ENCODE measurements around the gene COX4I2. TPM values are rescaled to one million over a fixed set of nuclear protein-coding genes. Genes with fewer than 3 reads are reported as not detected.
A peak's percentile ranks its signal among the peaks of the same experiment; 100 is the strongest.

Gene COX4I2
- total RNA-seq, 2 experiments from 2014 or later: not detected

DNA sequence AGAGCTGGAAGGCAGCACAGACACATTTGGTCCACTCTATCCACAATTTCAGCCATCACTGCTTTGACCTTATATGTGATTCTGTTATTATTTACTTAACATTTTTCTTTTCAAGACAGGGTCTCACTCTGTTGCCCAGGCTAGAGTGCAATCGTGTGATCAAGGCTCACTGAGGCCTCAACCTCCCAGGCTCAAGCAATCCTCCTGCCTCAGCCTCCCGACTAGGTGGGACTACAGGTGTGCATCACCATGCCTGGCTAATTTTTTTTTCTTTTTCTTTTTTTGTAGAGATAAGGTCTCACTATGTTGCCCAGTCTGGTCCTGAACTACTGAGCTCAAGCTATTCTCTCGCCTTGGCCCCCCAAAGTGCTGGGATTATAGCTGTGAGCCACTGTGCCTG lies 44.6 kb downstream of the COX4I2 start:
- ChIA-PET POLR2A (interaction anchor here (1.9 to 6.7 kb wide), 2 partner anchors 7 to 17 kb away, joined by 9 to 67 read pairs; no protein-coding TSS in a partner anchor), CTCF (interaction anchor here (1.0 to 4.0 kb wide), 4 partner anchors 7 to 41 kb away, joined by 3 to 20 read pairs (median 8); no protein-coding TSS in a partner anchor)
- Mint-ChIP-seq H3K27ac (no peak overlapping the region), H3K4me3 (no peak overlapping the region), H3K36me3 (ENCODE audit: low read depth) (peaks cover 76% of the 10 kb centered on the region), H3K9me3 (no peaks in the 10 kb centered on the region), H3K27me3 (no peaks in the 10 kb centered on the region), H3K4me1 (peaks cover 94% of the 10 kb centered on the region)
- DNase-seq: no peak

DNA sequence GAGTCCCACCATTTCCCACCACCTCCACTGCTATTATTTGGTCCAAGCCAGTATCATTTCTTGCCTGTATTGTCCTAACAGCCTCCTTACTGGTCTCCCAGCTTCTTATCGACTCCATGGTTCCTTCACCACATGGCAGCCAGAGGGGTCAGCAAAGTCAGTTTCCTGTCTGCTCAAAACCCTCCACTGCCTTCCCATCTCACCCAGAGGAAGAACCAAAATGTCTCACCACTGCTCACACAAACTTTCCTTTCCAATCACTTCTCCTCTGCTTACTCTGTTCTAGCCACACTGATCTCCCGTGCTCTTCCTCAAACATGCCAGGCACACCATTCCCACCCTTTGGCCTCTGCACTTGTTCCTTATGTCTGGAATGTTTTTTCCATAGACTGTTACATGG lies 45.2 kb downstream of the COX4I2 start:
- no peaks in the 10 kb centered on the region for H3K27me3 Mint-ChIP-seq
- no peaks in the 10 kb centered on the region for H3K9me3 Mint-ChIP-seq
- H3K4me3 Mint-ChIP-seq: no peak overlapping the region
- ChIA-PET CTCF (interaction anchor here (1.0 to 4.0 kb wide), 5 partner anchors 8 to 41 kb away, joined by 3 to 24 read pairs (median 8); no protein-coding TSS in a partner anchor), POLR2A (interaction anchor here (1.9 to 6.7 kb wide), 2 partner anchors 8 to 17 kb away, joined by 9 to 67 read pairs; no protein-coding TSS in a partner anchor)
- H3K36me3 Mint-ChIP-seq (ENCODE audit: low read depth): peaks cover 75% of the 10 kb centered on the region
- no peak for DNase-seq
- H3K27ac Mint-ChIP-seq: peak overlapping the region; percentile 21
- peaks cover 92% of the 10 kb centered on the region for H3K4me1 Mint-ChIP-seq

DNA sequence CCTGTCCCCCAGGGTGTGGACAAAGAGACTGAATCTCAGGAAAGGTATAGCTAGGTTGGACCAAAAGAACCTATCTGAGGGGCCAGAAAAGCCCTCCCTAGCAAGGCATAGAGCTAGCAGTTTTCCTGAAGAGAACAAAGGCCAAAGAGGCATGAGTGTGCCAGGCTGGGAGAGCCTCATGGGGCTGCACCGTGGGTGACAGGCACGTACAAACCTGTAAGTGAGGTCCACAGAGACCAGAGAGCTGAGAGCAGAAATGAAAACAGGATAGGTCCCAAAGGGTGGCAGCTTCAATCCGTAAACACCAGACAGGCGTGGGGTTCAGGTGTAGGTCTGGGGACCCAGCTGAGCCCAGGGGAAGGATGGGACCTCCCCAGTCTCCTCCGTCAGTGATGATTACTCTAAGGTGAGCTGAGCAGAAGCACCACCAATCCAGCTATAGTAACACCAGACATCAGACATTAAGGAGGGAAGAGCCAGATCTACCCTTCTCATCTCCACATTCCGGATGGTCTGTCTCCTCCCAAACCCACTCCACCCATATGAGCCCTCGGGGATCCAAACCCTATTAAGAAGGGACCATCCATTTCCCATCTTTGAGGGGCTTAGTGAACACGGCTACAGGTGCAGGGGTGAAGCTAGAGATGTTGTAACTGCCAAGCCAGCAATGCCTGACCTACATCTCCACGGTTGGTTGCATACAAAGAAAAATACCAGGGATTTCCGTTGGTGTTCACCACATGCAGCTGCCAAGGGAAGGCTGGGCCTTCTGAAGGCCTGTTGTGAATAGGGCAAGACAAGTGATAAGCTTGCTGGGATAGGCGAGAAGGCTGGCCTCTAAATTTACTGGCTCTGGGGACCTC lies 46.7 kb downstream of the COX4I2 start:
- Mint-ChIP-seq H3K36me3 (ENCODE audit: low read depth) (peaks cover 70% of the 10 kb centered on the region), H3K4me1 (peaks cover 85% of the 10 kb centered on the region), H3K27me3 (no peaks in the 10 kb centered on the region), H3K9me3 (no peaks in the 10 kb centered on the region), H3K27ac (peak overlapping the region; percentile 69), H3K4me3 (no peak overlapping the region)
- ChIA-PET CTCF (interaction anchor here (0.7 to 4.0 kb wide), 7 partner anchors 9 to 40 kb away, joined by 3 to 24 read pairs (median 4); partner anchors contain the start of gene BCL2L1), POLR2A (interaction anchor here (1.0 to 6.7 kb wide), 9 partner anchors 9 to 54 kb away, joined by 3 to 67 read pairs (median 10); partner anchors contain the start of genes BCL2L1 and TPX2)
- DNase-seq: peak; percentile 45

DNA sequence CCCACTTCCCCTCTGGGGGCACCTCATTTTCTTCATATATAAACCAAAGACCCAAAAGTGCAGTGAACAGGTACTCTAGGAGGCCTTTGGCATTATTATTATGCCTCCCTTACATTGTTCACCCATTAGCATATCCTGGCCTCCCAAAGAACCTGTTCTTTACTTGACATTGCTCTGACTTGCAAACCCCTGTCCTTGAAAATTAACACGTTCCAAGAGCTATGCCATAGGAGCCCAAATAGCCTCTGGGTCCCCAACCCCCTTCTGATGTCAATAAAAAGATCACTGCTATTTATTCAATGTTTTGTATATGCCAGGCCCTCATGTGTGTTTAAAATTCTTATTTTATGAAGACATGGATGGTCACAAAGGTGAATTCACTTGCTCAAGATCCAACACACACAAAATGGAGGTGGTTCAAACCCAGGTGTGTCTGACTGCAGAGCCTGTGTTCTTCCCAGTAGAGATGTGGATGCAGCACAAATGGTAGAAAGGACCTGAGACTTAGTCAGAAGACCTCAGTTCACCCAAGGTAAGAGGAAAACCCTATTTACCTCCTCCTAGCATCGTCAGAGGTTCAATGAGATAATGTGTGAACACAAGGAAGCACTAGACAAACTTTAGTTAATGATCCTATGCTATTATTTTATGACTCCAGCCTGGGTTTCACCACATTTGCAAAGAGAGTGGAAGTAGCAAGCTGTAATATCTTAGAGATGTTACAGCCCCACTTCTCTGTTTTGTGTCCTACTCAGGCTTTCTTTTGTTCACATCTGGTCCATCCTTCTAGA lies 48.3 kb downstream of the COX4I2 start:
- ChIA-PET POLR2A (interaction anchor here (1.8 to 6.7 kb wide), 6 partner anchors 10 to 37 kb away, joined by 8 to 67 read pairs (median 16); partner anchors contain the start of gene BCL2L1), CTCF (interaction anchor here (1.0 to 4.0 kb wide), 4 partner anchors 11 to 38 kb away, joined by 4 to 24 read pairs (median 20); no protein-coding TSS in a partner anchor)
- H3K36me3 Mint-ChIP-seq (ENCODE audit: low read depth): peaks cover 70% of the 10 kb centered on the region
- no peak for DNase-seq
- H3K9me3 Mint-ChIP-seq: no peaks in the 10 kb centered on the region
- H3K27ac Mint-ChIP-seq: peak overlapping the region; percentile 69
- no peak overlapping the region for H3K4me3 Mint-ChIP-seq
- H3K27me3 Mint-ChIP-seq: no peaks in the 10 kb centered on the region
- H3K4me1 Mint-ChIP-seq: peaks cover 71% of the 10 kb centered on the region

DNA sequence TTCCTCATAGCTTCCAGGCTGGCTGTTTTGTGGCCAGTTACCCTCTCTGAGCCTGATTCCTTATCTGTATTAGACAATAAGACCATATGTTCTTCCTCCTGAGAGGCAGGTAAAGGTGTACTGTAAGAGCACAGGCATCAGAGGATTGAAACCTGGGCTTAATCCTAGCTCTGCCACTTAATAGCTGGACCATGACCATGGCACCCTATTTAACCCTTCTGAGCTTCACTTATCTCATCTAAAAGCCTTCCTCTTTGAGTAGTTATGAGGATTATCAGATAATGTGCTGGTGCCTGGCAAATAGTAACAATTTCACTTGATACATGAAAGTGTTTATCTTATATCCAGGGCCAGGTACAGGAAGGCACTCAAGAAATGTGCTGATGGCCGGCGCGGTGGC lies 50.1 kb downstream of the COX4I2 start:
- Mint-ChIP-seq H3K27ac (no peak overlapping the region), H3K4me3 (no peak overlapping the region)

DNA sequence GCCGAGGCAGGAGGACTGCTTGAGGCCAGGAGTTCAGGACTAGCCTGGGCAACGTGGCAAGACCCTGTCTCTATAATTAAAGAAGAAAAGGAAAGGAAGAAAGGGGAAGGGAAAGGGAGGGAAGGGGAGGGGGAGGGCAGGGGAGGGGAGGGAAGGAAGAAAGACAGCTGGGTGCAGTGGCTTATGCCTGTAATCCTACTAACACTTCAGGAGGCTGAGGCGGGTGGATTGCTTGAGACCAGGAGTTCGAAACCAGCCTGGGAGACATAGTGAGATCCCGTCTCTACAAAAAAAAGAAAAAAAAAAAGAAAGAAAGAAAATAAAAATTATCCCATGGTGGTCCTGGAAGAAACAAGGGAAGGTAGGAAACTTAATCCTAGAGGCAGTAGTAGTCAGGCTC lies 51.4 kb downstream of the COX4I2 start:
- CTCF ChIA-PET: interaction anchor here (1.9 kb wide), 1 partner anchor 13 kb away, joined by 5 read pairs; no protein-coding TSS in a partner anchor
- no peaks in the 10 kb centered on the region for H3K27me3 Mint-ChIP-seq
- H3K4me3 Mint-ChIP-seq: no peak overlapping the region
- peak overlapping the region; percentile 60 for H3K27ac Mint-ChIP-seq
- DNase-seq: no peak
- no peaks in the 10 kb centered on the region for H3K9me3 Mint-ChIP-seq
- peaks cover 63% of the 10 kb centered on the region for H3K4me1 Mint-ChIP-seq
- peaks cover 63% of the 10 kb centered on the region for H3K36me3 Mint-ChIP-seq (ENCODE audit: low read depth)
- POLR2A ChIA-PET: interaction anchor here (1.3 to 6.7 kb wide), 2 partner anchors 14 to 15 kb away, joined by 4 to 67 read pairs; no protein-coding TSS in a partner anchor

More for the DNA sequence above, 50.1 kb downstream of the COX4I2 start:
- no peaks in the 10 kb centered on the region for H3K9me3 Mint-ChIP-seq
- DNase-seq: no peak
- POLR2A ChIA-PET: interaction anchor here (1.2 to 6.7 kb wide), 2 partner anchors 12 to 13 kb away, joined by 5 to 67 read pairs; no protein-coding TSS in a partner anchor
- peaks cover 71% of the 10 kb centered on the region for H3K36me3 Mint-ChIP-seq (ENCODE audit: low read depth)
- H3K4me1 Mint-ChIP-seq: peaks cover 69% of the 10 kb centered on the region
- H3K27me3 Mint-ChIP-seq: no peaks in the 10 kb centered on the region
- CTCF ChIA-PET: interaction anchor here (1.2 to 1.9 kb wide), 3 partner anchors 12 to 36 kb away, joined by 5 to 7 read pairs (median 5); no protein-coding TSS in a partner anchor

DNA sequence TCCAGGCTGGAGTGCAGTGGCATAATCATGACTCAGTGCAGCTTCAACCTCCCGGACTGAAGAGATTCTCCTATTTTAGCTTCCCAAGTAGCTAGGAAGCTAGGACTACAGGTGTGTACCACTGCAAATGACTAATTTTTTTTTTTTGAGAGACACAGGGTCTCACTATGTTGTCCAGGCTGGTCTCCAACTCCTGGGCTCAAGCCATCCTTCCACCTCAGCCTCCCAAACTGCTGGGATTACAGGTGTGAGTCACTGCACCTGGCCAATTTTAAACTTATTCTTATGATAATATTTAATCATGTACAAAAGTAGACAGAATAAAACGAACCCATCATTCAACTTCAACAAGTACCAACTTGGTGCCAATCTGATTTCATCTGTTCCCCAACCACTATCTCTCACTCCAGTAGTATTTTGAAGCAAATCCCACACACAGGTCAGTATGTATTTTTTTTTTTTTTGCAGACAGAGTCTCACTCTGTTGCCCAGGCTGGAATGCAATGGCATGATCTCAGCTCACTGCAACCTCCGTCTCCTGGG lies 52.5 kb downstream of the COX4I2 start:
- Mint-ChIP-seq H3K4me3 (no peak overlapping the region), H3K36me3 (ENCODE audit: low read depth) (peaks cover 64% of the 10 kb centered on the region), H3K4me1 (peaks cover 64% of the 10 kb centered on the region), H3K9me3 (no peaks in the 10 kb centered on the region), H3K27me3 (no peaks in the 10 kb centered on the region), H3K27ac (peak overlapping the region; percentile 65)
- no peak for DNase-seq
- ChIA-PET CTCF (interaction anchor here (2.5 to 5.5 kb wide), 2 partner anchors 28 to 34 kb away, joined by 9 to 38 read pairs; no protein-coding TSS in a partner anchor), POLR2A (interaction anchor here (1.2 to 1.8 kb wide), 4 partner anchors 12 to 32 kb away, joined by 3 to 5 read pairs (median 4); partner anchors contain the start of gene BCL2L1)

DNA sequence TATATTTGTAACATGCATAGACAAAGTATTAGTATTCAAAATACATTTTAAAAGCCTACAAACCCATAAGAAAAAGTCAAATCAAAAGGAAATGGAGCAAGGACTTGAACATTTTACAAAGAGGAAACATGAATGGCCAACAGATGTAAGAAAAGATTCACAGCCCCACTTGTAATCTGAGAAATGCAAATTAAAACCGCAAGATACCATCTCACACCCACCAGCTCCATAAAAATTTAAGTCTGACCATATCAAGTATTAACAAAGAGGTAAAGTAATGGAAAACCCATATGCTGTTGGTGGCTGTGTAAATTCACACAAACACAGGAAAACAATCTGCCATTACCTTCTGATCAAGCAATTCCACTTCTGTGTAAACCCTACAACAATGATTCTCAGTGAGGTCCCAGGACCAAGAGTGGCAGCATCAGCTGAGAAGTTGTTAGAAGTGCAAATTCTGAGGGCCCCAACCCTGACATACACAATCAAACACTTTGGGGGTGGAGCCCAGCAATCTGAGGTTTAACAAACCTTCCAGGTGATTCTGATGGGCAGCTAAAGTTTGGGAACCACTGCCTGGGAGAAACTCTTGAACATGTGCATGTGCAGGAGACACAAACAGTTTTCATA lies 54.0 kb downstream of the COX4I2 start:
- H3K4me3 Mint-ChIP-seq: no peak overlapping the region
- peaks cover 61% of the 10 kb centered on the region for H3K36me3 Mint-ChIP-seq (ENCODE audit: low read depth)
- ChIA-PET CTCF (interaction anchor here (0.9 to 5.5 kb wide), 6 partner anchors 9 to 58 kb away, joined by 3 to 38 read pairs (median 4); no protein-coding TSS in a partner anchor), POLR2A (interaction anchor here (1.0 to 1.8 kb wide), 5 partner anchors 16 to 32 kb away, joined by 3 to 6 read pairs (median 4); partner anchors contain the start of gene BCL2L1)
- no peak for DNase-seq
- H3K4me1 Mint-ChIP-seq: peaks cover 61% of the 10 kb centered on the region
- H3K27ac Mint-ChIP-seq: peak overlapping the region; percentile 73
- H3K9me3 Mint-ChIP-seq: no peaks in the 10 kb centered on the region
- H3K27me3 Mint-ChIP-seq: no peaks in the 10 kb centered on the region

DNA sequence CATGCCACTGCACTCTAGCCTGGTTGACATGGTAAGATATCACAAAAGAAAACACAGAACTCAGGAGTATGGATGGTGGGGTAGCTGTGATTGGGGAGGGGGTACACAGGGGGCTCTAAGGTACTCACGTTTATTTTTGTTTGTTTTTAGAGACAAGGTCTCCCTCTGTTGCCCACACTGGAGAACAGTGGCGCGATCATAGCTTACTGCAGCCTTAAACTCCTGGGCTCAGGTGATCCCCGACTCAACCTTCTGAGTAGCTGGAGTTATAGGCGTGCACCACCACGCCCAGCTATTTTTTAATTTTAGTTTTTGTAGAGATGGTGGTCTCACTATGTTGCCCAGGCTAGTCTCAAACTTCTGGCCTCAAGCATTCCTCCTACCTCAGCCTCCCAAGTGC lies 55.7 kb downstream of the COX4I2 start:
- H3K36me3 Mint-ChIP-seq (ENCODE audit: low read depth): peaks cover 57% of the 10 kb centered on the region
- POLR2A ChIA-PET: interaction anchor here (0.8 to 1.8 kb wide), 4 partner anchors 19 to 32 kb away, joined by 3 to 5 read pairs (median 3); partner anchors contain the start of gene BCL2L1
- DNase-seq: no peak
- peaks cover 60% of the 10 kb centered on the region for H3K4me1 Mint-ChIP-seq
- H3K4me3 Mint-ChIP-seq: no peak overlapping the region
- CTCF ChIA-PET: interaction anchor here (0.7 to 5.5 kb wide), 3 partner anchors 28 to 34 kb away, joined by 3 to 38 read pairs (median 5); no protein-coding TSS in a partner anchor
- H3K27me3 Mint-ChIP-seq: no peaks in the 10 kb centered on the region
- peak overlapping the region; percentile 31 for H3K27ac Mint-ChIP-seq
- H3K9me3 Mint-ChIP-seq: no peaks in the 10 kb centered on the region

DNA sequence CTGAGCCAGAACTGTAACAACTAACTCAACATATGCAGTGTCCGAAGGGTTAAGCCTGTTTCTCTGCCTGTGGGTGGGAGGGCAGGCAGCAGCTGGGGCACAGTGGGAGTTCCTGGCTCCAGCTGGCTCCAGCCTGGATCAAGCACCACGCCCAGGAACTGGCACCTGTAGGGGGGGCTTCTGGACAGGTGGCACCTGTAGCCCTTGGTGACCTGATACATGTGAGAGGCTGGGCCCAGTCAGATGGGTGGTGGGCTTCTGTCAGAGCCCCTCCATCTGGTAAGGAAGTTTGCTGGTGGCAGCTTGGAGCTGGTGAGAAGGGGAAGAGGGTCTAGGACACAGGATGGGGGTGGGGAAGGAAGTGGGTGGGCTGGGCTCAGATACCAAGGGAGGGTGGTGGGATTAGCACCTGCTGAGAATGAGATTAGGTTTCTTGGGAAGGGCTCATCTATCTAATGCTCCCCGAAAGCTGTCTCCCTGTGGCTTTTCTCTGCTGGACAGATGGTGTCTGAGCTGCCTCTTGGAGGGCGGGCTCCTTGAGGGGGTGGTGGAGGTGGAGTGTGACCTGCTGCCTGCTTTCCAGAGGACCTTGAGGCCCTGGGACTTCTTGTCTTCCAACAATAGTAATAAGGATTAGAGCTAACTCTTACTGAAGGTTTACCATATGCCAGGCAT lies 56.4 kb downstream of the COX4I2 start:
- H3K27me3 Mint-ChIP-seq: no peaks in the 10 kb centered on the region
- ChIA-PET CTCF (interaction anchor here (1.0 to 5.5 kb wide), 3 partner anchors 15 to 35 kb away, joined by 3 to 38 read pairs (median 5); no protein-coding TSS in a partner anchor), POLR2A (interaction anchor here (0.8 to 1.8 kb wide), 6 partner anchors 12 to 32 kb away, joined by 3 to 5 read pairs (median 4); partner anchors contain the start of gene BCL2L1)
- H3K9me3 Mint-ChIP-seq: no peaks in the 10 kb centered on the region
- no peak for DNase-seq
- H3K27ac Mint-ChIP-seq: peak overlapping the region; percentile 60
- peaks cover 61% of the 10 kb centered on the region for H3K4me1 Mint-ChIP-seq
- no peak overlapping the region for H3K4me3 Mint-ChIP-seq
- H3K36me3 Mint-ChIP-seq (ENCODE audit: low read depth): peaks cover 57% of the 10 kb centered on the region

Data from activated CD4-positive, alpha-beta memory T cell treated with anti-CD3 and anti-CD28 coated beads, Interleukin-2, amount 10 ng/mL, durations not matched to agents 7 days and 5 days (primary cell).